GM12878 (cell line): Measurements from ENCODE around the gene IRAK2. TPM values are rescaled to one million over a fixed set of nuclear protein-coding genes. Genes with fewer than 3 reads are reported as not detected.

Experiments used
- ASH2L ChIP-seq: fragments of 300-600, 200-600 bp; sonication (generic); IDR thresholded peaks from 2 replicates; pipeline ENCODE4 v1.6.1; 2017; ENCODE audit warnings: low read depth, mild to moderate bottlenecking, borderline replicate concordance
- CHD4 ChIP-seq: fragments of 200-600 bp; sonication (generic); IDR thresholded peaks from 2 replicates; pipeline ENCODE4 v1.6.1; 2016; ENCODE audit warnings: mild to moderate bottlenecking
- DPF2 ChIP-seq: fragments of 450-650 bp; IDR thresholded peaks from 2 replicates; pipeline ENCODE4 v1.6.1; 2017; ENCODE audit warnings: mild to moderate bottlenecking
- EGR1 ChIP-seq, 2 experiments: IDR thresholded peaks; 1 replicate in 1 of 2; 2 replicates in 1 of 2; pipeline ENCODE4 v1.6.1; 2011 to 2012; ENCODE audit warnings: low read depth in 2 of 2, low read length in 2 of 2, borderline replicate concordance in 1 of 2, mild to moderate bottlenecking in 1 of 2, moderate library complexity in 1 of 2
- HDAC2 ChIP-seq: fragments of 200-600 bp; sonication (generic); IDR thresholded peaks from 2 replicates; pipeline ENCODE4 v1.6.1; 2017
- HDGF ChIP-seq: fragments of 450-650 bp; IDR thresholded peaks from 2 replicates; pipeline ENCODE4 v1.6.1; 2016; ENCODE audit warnings: antibody characterized with exemption
- LARP7 ChIP-seq: fragments of 450-650 bp; IDR thresholded peaks from 2 replicates; pipeline ENCODE4 v1.6.1; 2017; ENCODE audit warnings: mild to moderate bottlenecking
- NR2F1 ChIP-seq: fragments of 450-650 bp; conservative IDR thresholded peaks from 2 replicates; pipeline ENCODE4 v1.6.1; 2017; ENCODE audit warnings: mild to moderate bottlenecking
- PML ChIP-seq: IDR thresholded peaks from 2 replicates; pipeline ENCODE4 v1.6.1; 2012; ENCODE audit warnings: low read length, inconsistent platforms
- POLR2AphosphoS5 ChIP-seq: IDR thresholded peaks from 2 replicates; pipeline ENCODE4 v1.6.1; 2011; ENCODE audit warnings: mild to moderate bottlenecking, low read length, inconsistent platforms
- RAD21 ChIP-seq: IDR thresholded peaks from 2 replicates; pipeline ENCODE4 v1.6.1; 2011; ENCODE audit warnings: mild to moderate bottlenecking, low read depth, low read length, moderate library complexity; ENCODE audit not compliant: insufficient read depth
- SIN3A ChIP-seq: IDR thresholded peaks from 2 replicates; pipeline ENCODE4 v1.6.1; 2012; ENCODE audit warnings: low read depth, low read length, improper control_type of control experiment
- SREBF2 ChIP-seq: IDR thresholded peaks from 2 replicates; pipeline ENCODE4 v1.6.1; 2012; ENCODE audit warnings: mild to moderate bottlenecking, low read length
- SRF ChIP-seq, 2 experiments: IDR thresholded peaks; 2 replicates each; pipeline ENCODE4 v1.6.1; 2011; ENCODE audit warnings: low read depth in 2 of 2, low read length in 2 of 2, mild to moderate bottlenecking in 1 of 2, moderate library complexity in 1 of 2
- STAT1 ChIP-seq: fragments of 450-650 bp; conservative IDR thresholded peaks from 2 replicates; pipeline ENCODE4 v1.6.1; 2014; ENCODE audit warnings: antibody characterized with exemption, mild to moderate bottlenecking
- TBL1XR1 ChIP-seq: IDR thresholded peaks from 2 replicates; pipeline ENCODE4 v1.6.1; 2012; ENCODE audit warnings: low read depth, low read length, improper control_type of control experiment
- WRNIP1 ChIP-seq: IDR thresholded peaks from 2 replicates; pipeline ENCODE4 v1.6.1; 2011; ENCODE audit warnings: low read depth, low read length, improper control_type of control experiment, borderline replicate concordance
- ZNF24 ChIP-seq: fragments of 450-650 bp; IDR thresholded peaks from 2 replicates; pipeline ENCODE4 v1.6.1; 2017; ENCODE audit warnings: antibody characterized with exemption, mild to moderate bottlenecking
- polyA plus RNA-seq, 11 experiments: library from polyadenylated mRNA; depleted of rRNA in 4 of 11; unstranded in 6 of 11; stranded (reverse) in 5 of 11; fragments of >200 nt; fragmentation: Nextera tagmentation in 4 of 11; fragmentation: Illumina TruSeq in 1 of 11; extraction: Ambion mirVana in 4 of 11; extraction: Trizol in 1 of 11; gene quantifications; 1 replicate in 1 of 11; 2 replicates in 10 of 11; pipeline versions ENCODE4 v1.2.1 to v1.2.3, GENCODE V29; 2011 to 2016; ENCODE audit warnings: inconsistent platforms in 2 of 11, missing spikeins in 2 of 11, low read depth in 1 of 11
- total RNA-seq, 4 experiments: library from RNA; depleted of rRNA in 3 of 4; stranded (reverse); fragments of >200 nt in 3 of 4; fragmentation: Illumina TruSeq in 1 of 4; extraction: Trizol in 1 of 4; gene quantifications; 2 replicates each; pipeline versions ENCODE4 v1.2.1 to v1.2.3, GENCODE V29; 2013 to 2021
- TF ChIP-seq, protein P1 (sequence below): fragments of 450-650 bp; IDR thresholded peaks from 2 replicates; pipeline ENCODE4 v1.6.1; 2017; ENCODE audit warnings: mild to moderate bottlenecking, low read depth, inconsistent platforms; ENCODE audit not compliant: poor library complexity, severe bottlenecking
- TF ChIP-seq, protein P2 (sequence below): fragments of 450-650 bp; formaldehyde crosslinking; IDR thresholded peaks from 2 replicates; pipeline ENCODE4 v1.5.0; 2022; ENCODE audit warnings: mild to moderate bottlenecking, missing genetic modification characterization
- TF ChIP-seq, protein P3 (sequence below): fragments of 450-650 bp; IDR thresholded peaks from 2 replicates; pipeline ENCODE4 v1.6.1; 2017; ENCODE audit warnings: mild to moderate bottlenecking, moderate library complexity

Gene IRAK2
- total and polyA plus RNA-seq, 10 of the 15 experiments (the other 5 are each of a cell fraction or from before 2014, with no cell fraction given) = 0.48 to 5.7 (median 4.5) TPM

DNA sequence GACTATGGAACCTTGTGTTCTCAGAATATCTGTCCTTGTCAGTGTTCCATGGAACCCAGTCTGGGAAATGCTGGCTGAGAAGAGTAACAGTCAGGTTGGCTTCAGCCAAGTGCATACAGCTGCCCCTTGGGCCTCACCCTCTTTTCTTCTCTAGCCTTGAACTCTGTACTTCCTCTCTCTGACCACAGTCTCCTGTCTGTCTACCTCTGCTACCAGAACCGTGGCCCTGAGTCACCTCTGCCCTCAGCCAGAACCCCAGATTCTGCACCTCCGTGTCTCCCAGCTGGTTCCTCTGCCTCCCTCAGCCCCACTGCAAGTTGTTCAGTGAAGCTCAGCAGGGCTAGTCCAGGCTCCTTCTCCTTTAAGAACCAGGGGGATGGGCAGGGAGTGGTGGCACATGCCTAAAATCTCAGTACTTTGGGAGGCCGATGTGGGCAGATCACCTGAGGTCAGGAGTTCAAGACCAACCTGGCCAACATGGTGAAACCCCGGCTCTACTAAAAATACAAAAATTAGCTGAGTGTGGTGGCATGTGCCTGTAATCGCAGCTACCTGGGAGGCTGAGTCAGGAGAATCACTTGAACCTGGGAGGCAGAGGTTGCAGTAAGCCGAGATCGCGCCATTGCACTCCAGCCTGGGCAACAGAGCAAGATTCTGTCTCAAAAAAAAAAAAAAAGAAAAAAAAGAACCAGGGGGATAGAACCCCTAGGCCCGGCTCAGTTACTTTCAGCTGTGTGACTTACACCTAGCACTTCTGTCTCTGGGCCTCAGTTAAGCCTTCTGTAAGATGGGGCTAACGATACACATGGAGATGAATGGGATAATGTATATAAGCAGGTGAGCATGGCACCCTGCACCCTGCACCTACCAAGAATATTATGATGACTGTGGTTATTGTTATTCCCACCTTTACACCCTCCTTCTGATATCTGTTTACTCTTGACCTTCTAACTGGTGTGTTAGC lies 59.2 kb downstream of the IRAK2 start (continued):
- TF ChIP-seq RAD21 = 0 out of 2 replicates have a peak, but pooled peaks have one; percentile 5
- TF ChIP-seq HDGF = peak; percentile 71; the same call in 1 of the 2 replicates
- TF ChIP-seq HDAC2 = no peak
- peak; percentile 47; the same call in 1 of the 2 replicates for TF ChIP-seq LARP7
- TF ChIP-seq CHD4 = no peak
- TF ChIP-seq POLR2AphosphoS5 = no peak
- TF ChIP-seq TBL1XR1 = no peak; the same call in 1 of the 2 replicates
- no peak for TF ChIP-seq PML
- TF ChIP-seq SIN3A = no peak
- 0 out of 2 replicates have a peak, but pooled peaks have one; percentile 29 for TF ChIP-seq ZNF24
- peak; percentile 92 for TF ChIP-seq NR2F1
- TF ChIP-seq, protein P1, sequence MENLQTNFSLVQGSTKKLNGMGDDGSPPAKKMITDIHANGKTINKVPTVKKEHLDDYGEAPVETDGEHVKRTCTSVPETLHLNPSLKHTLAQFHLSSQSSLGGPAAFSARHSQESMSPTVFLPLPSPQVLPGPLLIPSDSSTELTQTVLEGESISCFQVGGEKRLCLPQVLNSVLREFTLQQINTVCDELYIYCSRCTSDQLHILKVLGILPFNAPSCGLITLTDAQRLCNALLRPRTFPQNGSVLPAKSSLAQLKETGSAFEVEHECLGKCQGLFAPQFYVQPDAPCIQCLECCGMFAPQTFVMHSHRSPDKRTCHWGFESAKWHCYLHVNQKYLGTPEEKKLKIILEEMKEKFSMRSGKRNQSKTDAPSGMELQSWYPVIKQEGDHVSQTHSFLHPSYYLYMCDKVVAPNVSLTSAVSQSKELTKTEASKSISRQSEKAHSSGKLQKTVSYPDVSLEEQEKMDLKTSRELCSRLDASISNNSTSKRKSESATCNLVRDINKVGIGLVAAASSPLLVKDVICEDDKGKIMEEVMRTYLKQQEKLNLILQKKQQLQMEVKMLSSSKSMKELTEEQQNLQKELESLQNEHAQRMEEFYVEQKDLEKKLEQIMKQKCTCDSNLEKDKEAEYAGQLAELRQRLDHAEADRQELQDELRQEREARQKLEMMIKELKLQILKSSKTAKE = peak; percentile 96
- no peak for TF ChIP-seq EGR1 (IDR thresholded peaks at IDR 0.05; ENCODE audit: borderline replicate concordance in 1 of 2, low read depth in 2 of 2, low read length in 2 of 2)
- no peak for TF ChIP-seq ASH2L
- TF ChIP-seq, protein P2, sequence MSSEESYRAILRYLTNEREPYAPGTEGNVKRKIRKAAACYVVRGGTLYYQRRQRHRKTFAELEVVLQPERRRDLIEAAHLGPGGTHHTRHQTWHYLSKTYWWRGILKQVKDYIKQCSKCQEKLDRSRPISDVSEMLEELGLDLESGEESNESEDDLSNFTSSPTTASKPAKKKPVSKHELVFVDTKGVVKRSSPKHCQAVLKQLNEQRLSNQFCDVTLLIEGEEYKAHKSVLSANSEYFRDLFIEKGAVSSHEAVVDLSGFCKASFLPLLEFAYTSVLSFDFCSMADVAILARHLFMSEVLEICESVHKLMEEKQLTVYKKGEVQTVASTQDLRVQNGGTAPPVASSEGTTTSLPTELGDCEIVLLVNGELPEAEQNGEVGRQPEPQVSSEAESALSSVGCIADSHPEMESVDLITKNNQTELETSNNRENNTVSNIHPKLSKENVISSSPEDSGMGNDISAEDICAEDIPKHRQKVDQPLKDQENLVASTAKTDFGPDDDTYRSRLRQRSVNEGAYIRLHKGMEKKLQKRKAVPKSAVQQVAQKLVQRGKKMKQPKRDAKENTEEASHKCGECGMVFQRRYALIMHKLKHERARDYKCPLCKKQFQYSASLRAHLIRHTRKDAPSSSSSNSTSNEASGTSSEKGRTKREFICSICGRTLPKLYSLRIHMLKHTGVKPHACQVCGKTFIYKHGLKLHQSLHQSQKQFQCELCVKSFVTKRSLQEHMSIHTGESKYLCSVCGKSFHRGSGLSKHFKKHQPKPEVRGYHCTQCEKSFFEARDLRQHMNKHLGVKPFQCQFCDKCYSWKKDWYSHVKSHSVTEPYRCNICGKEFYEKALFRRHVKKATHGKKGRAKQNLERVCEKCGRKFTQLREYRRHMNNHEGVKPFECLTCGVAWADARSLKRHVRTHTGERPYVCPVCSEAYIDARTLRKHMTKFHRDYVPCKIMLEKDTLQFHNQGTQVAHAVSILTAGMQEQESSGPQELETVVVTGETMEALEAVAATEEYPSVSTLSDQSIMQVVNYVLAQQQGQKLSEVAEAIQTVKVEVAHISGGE (CRISPR knock-in tag) = no peak
- TF ChIP-seq DPF2 = peak; percentile 53; the same call in 1 of the 2 replicates
- no peak for TF ChIP-seq SRF (IDR thresholded peaks at IDR 0.05; ENCODE audit: low read depth in 2 of 2, low read length in 2 of 2)
- TF ChIP-seq WRNIP1 = no peak
- TF ChIP-seq STAT1 = no peak
- TF ChIP-seq SREBF2 = no peak
- TF ChIP-seq, protein P3, sequence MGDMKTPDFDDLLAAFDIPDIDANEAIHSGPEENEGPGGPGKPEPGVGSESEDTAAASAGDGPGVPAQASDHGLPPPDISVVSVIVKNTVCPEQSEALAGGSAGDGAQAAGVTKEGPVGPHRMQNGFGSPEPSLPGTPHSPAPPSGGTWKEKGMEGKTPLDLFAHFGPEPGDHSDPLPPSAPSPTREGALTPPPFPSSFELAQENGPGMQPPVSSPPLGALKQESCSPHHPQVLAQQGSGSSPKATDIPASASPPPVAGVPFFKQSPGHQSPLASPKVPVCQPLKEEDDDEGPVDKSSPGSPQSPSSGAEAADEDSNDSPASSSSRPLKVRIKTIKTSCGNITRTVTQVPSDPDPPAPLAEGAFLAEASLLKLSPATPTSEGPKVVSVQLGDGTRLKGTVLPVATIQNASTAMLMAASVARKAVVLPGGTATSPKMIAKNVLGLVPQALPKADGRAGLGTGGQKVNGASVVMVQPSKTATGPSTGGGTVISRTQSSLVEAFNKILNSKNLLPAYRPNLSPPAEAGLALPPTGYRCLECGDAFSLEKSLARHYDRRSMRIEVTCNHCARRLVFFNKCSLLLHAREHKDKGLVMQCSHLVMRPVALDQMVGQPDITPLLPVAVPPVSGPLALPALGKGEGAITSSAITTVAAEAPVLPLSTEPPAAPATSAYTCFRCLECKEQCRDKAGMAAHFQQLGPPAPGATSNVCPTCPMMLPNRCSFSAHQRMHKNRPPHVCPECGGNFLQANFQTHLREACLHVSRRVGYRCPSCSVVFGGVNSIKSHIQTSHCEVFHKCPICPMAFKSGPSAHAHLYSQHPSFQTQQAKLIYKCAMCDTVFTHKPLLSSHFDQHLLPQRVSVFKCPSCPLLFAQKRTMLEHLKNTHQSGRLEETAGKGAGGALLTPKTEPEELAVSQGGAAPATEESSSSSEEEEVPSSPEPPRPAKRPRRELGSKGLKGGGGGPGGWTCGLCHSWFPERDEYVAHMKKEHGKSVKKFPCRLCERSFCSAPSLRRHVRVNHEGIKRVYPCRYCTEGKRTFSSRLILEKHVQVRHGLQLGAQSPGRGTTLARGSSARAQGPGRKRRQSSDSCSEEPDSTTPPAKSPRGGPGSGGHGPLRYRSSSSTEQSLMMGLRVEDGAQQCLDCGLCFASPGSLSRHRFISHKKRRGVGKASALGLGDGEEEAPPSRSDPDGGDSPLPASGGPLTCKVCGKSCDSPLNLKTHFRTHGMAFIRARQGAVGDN = no peak; the same call in none of the 2 replicates
